ENCODE data around the gene ZNF407.

GRCh38 chr18:74626049-74626874 is 28.6 kb downstream of the ZNF407 start:
- no peak for TF ChIP-seq CTCF (conservative IDR thresholded peaks at IDR 0.05; ENCODE audit: low read depth, low read length)
- no peak for TF ChIP-seq EZH2 (IDR thresholded peaks at IDR 0.05; ENCODE audit: borderline replicate concordance, low read depth, low read length, poor library complexity, severe bottlenecking)

Measured in A673 (cell line).